Liver (tissue), 9 donors: ENCODE measurements around the gene PPP1R9A. TPM values are rescaled to one million over a fixed set of nuclear protein-coding genes. Genes with fewer than 3 reads are reported as not detected.

Experiments
- DNase-seq: peaks from one replicate; pipeline ENCODE4 v3.0.0-alpha.2; 2017; ENCODE audit warnings: low spot score
- H3K27ac ChIP-seq, 2 donors: one replicate each; pipeline ENCODE4 v1.7.0; 2013; ENCODE audit warnings: inconsistent platforms in 2 of 2, low read length in 2 of 2, control low read depth in 1 of 2, low read depth in 1 of 2, mild to moderate bottlenecking in 1 of 2
- H3K27me3 ChIP-seq, 4 donors: one replicate each; pipeline versions ENCODE4 v1.6.1 to v1.7.0; 2013; ENCODE audit warnings: low read length in 3 of 4, inconsistent platforms in 1 of 4, mild to moderate bottlenecking in 1 of 4, moderate library complexity in 1 of 4; ENCODE audit not compliant: control insufficient read depth in 4 of 4, insufficient read depth in 4 of 4
- H3K36me3 ChIP-seq, 4 donors: one replicate each; pipeline versions ENCODE4 v1.6.1 to v1.7.0; 2013; ENCODE audit warnings: low read length in 3 of 4, mild to moderate bottlenecking in 3 of 4, low read depth in 1 of 4, moderate library complexity in 1 of 4; ENCODE audit not compliant: control insufficient read depth in 4 of 4, insufficient read depth in 3 of 4
- H3K4me1 ChIP-seq, 4 donors: one replicate each; pipeline versions ENCODE4 v1.6.1 to v1.7.0; 2013; ENCODE audit warnings: low read length in 3 of 4, mild to moderate bottlenecking in 3 of 4, moderate library complexity in 1 of 4; ENCODE audit not compliant: control insufficient read depth in 4 of 4, insufficient read depth in 4 of 4
- H3K4me3 ChIP-seq, 3 donors: one replicate each; pipeline versions ENCODE4 v1.6.1 to v1.7.0; 2013; ENCODE audit warnings: low read length in 3 of 3, control low read depth in 1 of 3, low read depth in 1 of 3, mild to moderate bottlenecking in 1 of 3
- H3K9ac ChIP-seq, 2 donors: one replicate each; pipeline ENCODE4 v1.7.0; 2013; ENCODE audit warnings: low read length in 2 of 2, mild to moderate bottlenecking in 2 of 2, moderate library complexity in 2 of 2, control low read depth in 1 of 2, low read depth in 1 of 2
- H3K9me3 ChIP-seq, 4 donors: one replicate each; pipeline versions ENCODE4 v1.6.1 to v1.7.0; 2013; ENCODE audit warnings: low read length in 3 of 4; ENCODE audit not compliant: control insufficient read depth in 4 of 4
- CTCF ChIP-seq: fragments of 150-350 bp; IDR thresholded peaks from 2 replicates; pipeline ENCODE4 v1.5.1; 2017; ENCODE audit warnings: improper control_type of control experiment, low read depth, low read length; ENCODE audit not compliant: missing input control
- EGR1 ChIP-seq, 2 donors: IDR thresholded peaks; 2 replicates each; pipeline ENCODE4 v1.6.1; 2016 to 2018; ENCODE audit warnings: antibody characterized with exemption in 2 of 2, low read depth in 2 of 2
- FOXA1 ChIP-seq: IDR thresholded peaks from 2 replicates; pipeline ENCODE4 v1.6.1; 2016; ENCODE audit warnings: antibody characterized with exemption
- FOXA2 ChIP-seq: IDR thresholded peaks from 2 replicates; pipeline ENCODE4 v1.6.1; 2016; ENCODE audit warnings: antibody characterized with exemption
- GABPA ChIP-seq, 2 donors: IDR thresholded peaks in 1 of 2; conservative IDR thresholded peaks in 1 of 2; 2 replicates each; pipeline ENCODE4 v1.6.1; 2016; ENCODE audit warnings: antibody characterized with exemption in 2 of 2, mild to moderate bottlenecking in 1 of 2, moderate library complexity in 1 of 2
- HNF4A ChIP-seq, 2 donors: conservative IDR thresholded peaks; 2 replicates each; pipeline ENCODE4 v1.6.1; 2016; ENCODE audit warnings: antibody characterized with exemption in 2 of 2, mild to moderate bottlenecking in 2 of 2
- HNF4G ChIP-seq: IDR thresholded peaks from 2 replicates; pipeline ENCODE4 v1.6.1; 2016; ENCODE audit warnings: antibody characterized with exemption
- JUND ChIP-seq, 2 donors: IDR thresholded peaks; 2 replicates each; pipeline ENCODE4 v1.6.1; 2016; ENCODE audit warnings: antibody characterized with exemption in 2 of 2
- MAX ChIP-seq: IDR thresholded peaks from 2 replicates; pipeline ENCODE4 v1.6.1; 2016; ENCODE audit warnings: antibody characterized with exemption
- NR2F2 ChIP-seq: IDR thresholded peaks from 2 replicates; pipeline ENCODE4 v1.6.1; 2016; ENCODE audit warnings: antibody characterized with exemption
- RAD21 ChIP-seq, 2 donors: IDR thresholded peaks; 2 replicates each; pipeline ENCODE4 v1.6.1; 2016; ENCODE audit warnings: antibody characterized with exemption in 2 of 2, mild to moderate bottlenecking in 2 of 2
- REST ChIP-seq: IDR thresholded peaks from 2 replicates; pipeline ENCODE4 v1.6.1; 2016; ENCODE audit warnings: antibody characterized with exemption, mild to moderate bottlenecking
- RXRA ChIP-seq, 2 donors: IDR thresholded peaks; 2 replicates each; pipeline ENCODE4 v1.6.1; 2017 to 2018; ENCODE audit warnings: antibody characterized with exemption in 2 of 2, mild to moderate bottlenecking in 1 of 2
- TAF1 ChIP-seq: conservative IDR thresholded peaks from 2 replicates; pipeline ENCODE4 v1.6.1; 2016; ENCODE audit warnings: antibody characterized with exemption, mild to moderate bottlenecking
- YY1 ChIP-seq: IDR thresholded peaks from 2 replicates; pipeline ENCODE4 v1.6.1; 2016; ENCODE audit warnings: antibody characterized with exemption, mild to moderate bottlenecking
- ZBTB33 ChIP-seq: IDR thresholded peaks from 2 replicates; pipeline ENCODE4 v1.6.1; 2016; ENCODE audit warnings: antibody characterized with exemption
- WGBS: extraction: QIAGEN DNeasy Blood & Tissue Kit; methylation state at CpG from one replicate; pipeline ENCODE4 v1.1.7; 2013; 5-methylcytosine and 5-hydroxymethylcytosine counted together
- polyA plus RNA-seq, 2 donors: library from polyadenylated mRNA; stranded (reverse) in 1 of 2; unstranded in 1 of 2; fragments of 200-250 nt in 1 of 2; fragments of >200 nt in 1 of 2; fragmentation: Nextera tagmentation in 1 of 2; extraction: Ambion mirVana in 1 of 2; gene quantifications; one replicate each; pipeline versions ENCODE4 v1.2.1 to v1.2.3, GENCODE V29; 2013 to 2015
- total RNA-seq, 2 donors: library from RNA; depleted of rRNA; stranded (reverse); fragments of >200 nt; gene quantifications; one replicate each; pipeline ENCODE4 v1.2.3, GENCODE V29; 2014
- TF ChIP-seq, protein P1 (sequence below): IDR thresholded peaks from 2 replicates; pipeline ENCODE4 v1.6.1; 2016; ENCODE audit warnings: antibody characterized with exemption
- donor health status: healthy.
- donor health status: healthy.
- donor health status: healthy.
- donor health status: healthy.
- donor health status: healthy.

PPP1R9A gene
- total and polyA plus RNA-seq, 4 donors = 0.17 to 5.4 (median 2.7) TPM

- H3K4me3 ChIP-seq = no peak overlapping the region
- no peak for DNase-seq
- H3K36me3 ChIP-seq = no peaks in the 10 kb centered on the region
- no peaks in the 10 kb centered on the region for H3K27me3 ChIP-seq
- no peaks in the 10 kb centered on the region for H3K4me1 ChIP-seq
- no peak overlapping the region for H3K9ac ChIP-seq
- TF ChIP-seq JUND (IDR thresholded peaks at IDR 0.05) = no peak
- TF ChIP-seq RXRA (IDR thresholded peaks at IDR 0.05) = no peak
- TF ChIP-seq MAX = no peak
- no peak for TF ChIP-seq FOXA1
- no peak for TF ChIP-seq CTCF
- TF ChIP-seq EGR1 (IDR thresholded peaks at IDR 0.05; ENCODE audit: low read depth in 2 of 2) = no peak
- TF ChIP-seq GABPA (IDR thresholded peaks at IDR 0.05 in 1 of 2, conservative IDR thresholded peaks at IDR 0.05 in 1 of 2) = no peak
- no peak for TF ChIP-seq REST
- TF ChIP-seq, protein P1, sequence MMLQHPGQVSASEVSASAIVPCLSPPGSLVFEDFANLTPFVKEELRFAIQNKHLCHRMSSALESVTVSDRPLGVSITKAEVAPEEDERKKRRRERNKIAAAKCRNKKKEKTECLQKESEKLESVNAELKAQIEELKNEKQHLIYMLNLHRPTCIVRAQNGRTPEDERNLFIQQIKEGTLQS = no peak
- TF ChIP-seq RAD21 (IDR thresholded peaks at IDR 0.05) = no peak
- no peak for TF ChIP-seq FOXA2
- no peak for TF ChIP-seq HNF4A (conservative IDR thresholded peaks at IDR 0.05)
- H3K9me3 ChIP-seq = no peaks in the 10 kb centered on the region
- no peak overlapping the region for H3K27ac ChIP-seq
Measured at GRCh38 chr7:95026018-95026417, 118.6 kb downstream of the PPP1R9A start.

- Histone ChIP-seq H3K4me1 (no peaks in the 10 kb centered on the region), H3K9me3 (no peaks in the 10 kb centered on the region), H3K36me3 (no peaks in the 10 kb centered on the region), H3K27ac (no peak overlapping the region), H3K27me3 (no peaks in the 10 kb centered on the region), H3K9ac (no peak overlapping the region), H3K4me3 (no peak overlapping the region)
- TF ChIP-seq ZBTB33 = no peak
- TF ChIP-seq EGR1 (IDR thresholded peaks at IDR 0.05; ENCODE audit: low read depth in 2 of 2) = no peak
- no peak for TF ChIP-seq HNF4A (conservative IDR thresholded peaks at IDR 0.05)
- TF ChIP-seq NR2F2 = no peak
- no peak for TF ChIP-seq RXRA (IDR thresholded peaks at IDR 0.05)
- TF ChIP-seq TAF1 = no peak
- no peak for TF ChIP-seq HNF4G
- no peak for TF ChIP-seq YY1
- no peak for TF ChIP-seq JUND (IDR thresholded peaks at IDR 0.05)
- DNase-seq = no peak
- 79% methylated on average over 6 of the region's 6 CpGs for WGBS
Measured at GRCh38 chr7:95026421-95027072, 119.2 kb downstream of the PPP1R9A start.
